H1 (cell line): ENCODE results near the gene SCN4A. TPM values are rescaled to one million over a fixed set of nuclear protein-coding genes. Genes with fewer than 3 reads are reported as not detected.

Experiments used
- CEBPB ChIP-seq: IDR thresholded peaks from 2 replicates; pipeline ENCODE4 v1.6.1; 2012; ENCODE audit warnings: low read depth, low read length
- CTCF ChIP-seq, 3 experiments: IDR thresholded peaks; 1 replicate in 2 of 3; 2 replicates in 1 of 3; pipeline versions ENCODE4 v1.5.1 to v1.6.1; 2011; ENCODE audit warnings: low read length in 3 of 3, mild to moderate bottlenecking in 3 of 3, inconsistent platforms in 2 of 3, low read depth in 1 of 3, moderate library complexity in 1 of 3; ENCODE audit not compliant: insufficient read depth in 1 of 3; ENCODE audit errors: control extremely low read depth in 1 of 3
- FOSL1 ChIP-seq: IDR thresholded peaks from 2 replicates; pipeline ENCODE4 v1.6.1; 2011; ENCODE audit warnings: mild to moderate bottlenecking, low read depth, low read length, moderate library complexity; ENCODE audit not compliant: insufficient read depth
- RAD21 ChIP-seq, 2 experiments: IDR thresholded peaks in 1 of 2; conservative IDR thresholded peaks in 1 of 2; 2 replicates each; pipeline ENCODE4 v1.6.1; 2011; ENCODE audit warnings: low read depth in 2 of 2, low read length in 2 of 2, improper control_type of control experiment in 1 of 2, inconsistent platforms in 1 of 2, mild to moderate bottlenecking in 1 of 2, moderate library complexity in 1 of 2
- RBBP5 ChIP-seq: IDR thresholded peaks from 2 replicates; pipeline ENCODE4 v1.7.1; 2012; ENCODE audit warnings: low read depth, mild to moderate bottlenecking, inconsistent platforms, low read length, moderate library complexity, borderline replicate concordance
- SIN3A ChIP-seq, 2 experiments: IDR thresholded peaks in 1 of 2; conservative IDR thresholded peaks in 1 of 2; 2 replicates each; pipeline ENCODE4 v1.6.1; 2011 to 2012; ENCODE audit warnings: low read length in 2 of 2, improper control_type of control experiment in 1 of 2, low read depth in 1 of 2, mild to moderate bottlenecking in 1 of 2
- SP2 ChIP-seq: IDR thresholded peaks from 2 replicates; pipeline ENCODE4 v1.6.1; 2012; ENCODE audit warnings: mild to moderate bottlenecking, low read length, inconsistent platforms
- SUZ12 ChIP-seq: fragments of 200-600 bp; sonication (generic); IDR thresholded peaks from 2 replicates; pipeline ENCODE4 v1.6.1; 2012; ENCODE audit warnings: mild to moderate bottlenecking, inconsistent platforms, low read length, moderate library complexity, mixed read lengths
- TEAD4 ChIP-seq: IDR thresholded peaks from 2 replicates; pipeline ENCODE4 v1.6.1; 2012; ENCODE audit warnings: low read depth, low read length, inconsistent platforms, mixed read lengths
- polyA plus RNA-seq, 7 experiments: library from polyadenylated mRNA; depleted of rRNA in 3 of 7; stranded (reverse) in 5 of 7; unstranded in 2 of 7; fragments of >200 nt in 5 of 7; fragments of 200-250 nt in 2 of 7; gene quantifications; 1 replicate in 5 of 7; 2 replicates in 1 of 7; 4 replicates in 1 of 7; pipeline versions ENCODE4 v1.2.1 to v1.2.3, GENCODE V29; 2011 to 2013; ENCODE audit warnings: missing spikeins in 2 of 7, mixed read lengths in 2 of 7
- total RNA-seq: library from RNA; stranded (reverse); fragmentation: NEBNext Ultra II Directional; extraction: Animal tissue kit (Norgen Biotek cat#: 25700); gene quantifications from 2 replicates; pipeline ENCODE4 v1.2.1, GENCODE V29; 2021
- TF ChIP-seq, protein P1 (sequence below): IDR thresholded peaks from 2 replicates; pipeline ENCODE4 v1.6.1; 2012; ENCODE audit warnings: inconsistent platforms

Gene SCN4A
- total and polyA plus RNA-seq, 2 of the 8 experiments (the other 6 are each of a cell fraction or from before 2014, with no cell fraction given), result 5.0 to 8.5 TPM

- TF ChIP-seq RAD21 (IDR thresholded peaks at IDR 0.05 in 1 of 2, conservative IDR thresholded peaks at IDR 0.05 in 1 of 2; ENCODE audit: low read depth in 2 of 2, low read length in 2 of 2), result no peak
- TF ChIP-seq SUZ12, result no peak
- TF ChIP-seq CTCF (IDR thresholded peaks at IDR 0.05; ENCODE audit: control extremely low read depth in 1 of 3, insufficient read depth in 1 of 3, low read depth in 1 of 3, low read length in 3 of 3), result no peak
- TF ChIP-seq TEAD4, result no peak
- no peak for TF ChIP-seq FOSL1
- peak; percentile 81 to 93; a peak in 3 of 4 replicates for TF ChIP-seq SIN3A (conservative IDR thresholded peaks at IDR 0.05 in 1 of 2, IDR thresholded peaks at IDR 0.05 in 1 of 2; ENCODE audit: low read depth in 1 of 2, low read length in 2 of 2)
- no peak for TF ChIP-seq SP2
- no peak for TF ChIP-seq CEBPB
- TF ChIP-seq, protein P1, sequence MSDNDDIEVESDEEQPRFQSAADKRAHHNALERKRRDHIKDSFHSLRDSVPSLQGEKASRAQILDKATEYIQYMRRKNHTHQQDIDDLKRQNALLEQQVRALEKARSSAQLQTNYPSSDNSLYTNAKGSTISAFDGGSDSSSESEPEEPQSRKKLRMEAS, result 0 out of 2 replicates have a peak, but pooled peaks have one; percentile 3
- no peak for TF ChIP-seq RBBP5
Measured at GRCh38 chr17:63998050-63998720, 25.5 kb upstream of the SCN4A start, which contains the start of gene PRR29 (continued).
